ENCODE results near the gene TMEM156. TPM values are rescaled to one million over a fixed set of nuclear protein-coding genes. Genes with fewer than 3 reads are reported as not detected.

Gene TMEM156
- polyA plus RNA-seq, 1 donor (not counting 4 experiments of a cell fraction or from before 2014, with no cell fraction given): 0.68 TPM

GRCh38 chr4:38949411-38950051 lies 82.7 kb downstream of the TMEM156 start:
- peaks cover 0 to 3% of the 10 kb centered on the region in 2 experiments for H3K36me3 ChIP-seq (ENCODE audit: control insufficient read depth in 2 of 2, extremely low read depth in 1 of 2, insufficient read depth in 2 of 2, low read length in 2 of 2)
- dilution Hi-C loops (cut with MboI; ENCODE audit: extremely low pct_ligation_motif_present, low sequenced_read_pairs): no loop called here
- peaks cover 2% of the 10 kb centered on the region for H3K9me1 ChIP-seq (ENCODE audit: control insufficient read depth, extremely low read depth, insufficient read depth, low read length)
- H3K4me2 ChIP-seq (ENCODE audit: control insufficient read depth, extremely low read depth, insufficient read depth, low read depth, low read length): peak overlapping the region; percentile 66
- no peak for TF ChIP-seq EZH2 (IDR thresholded peaks at IDR 0.05; ENCODE audit: low read length)
- no peak for TF ChIP-seq CTCF (optimal IDR thresholded peaks at IDR 0.05 in 1 of 3, IDR thresholded peaks at IDR 0.05 in 1 of 3, conservative IDR thresholded peaks at IDR 0.05 in 1 of 3; ENCODE audit: extremely low read depth in 1 of 3, insufficient read depth in 2 of 3, low read length in 3 of 3)
- DNase-seq (ENCODE audit: low read depth, low spot score) (no peak), FAIRE-seq (peak; percentile 75)
- peak overlapping the region; percentile 30 for H2AFZ ChIP-seq (ENCODE audit: control insufficient read depth, low read length)
- no peak overlapping the region for H3K9ac ChIP-seq (ENCODE audit: control insufficient read depth, extremely low read depth, insufficient read depth, low read length)
- H3K4me3 ChIP-seq (ENCODE audit: control insufficient read depth in 2 of 3, extremely low read depth in 1 of 3, insufficient read depth in 2 of 3, low read depth in 1 of 3, low read length in 3 of 3): no peak overlapping the region
- H3K27ac ChIP-seq (ENCODE audit: control insufficient read depth, insufficient read depth, low read length): no peak overlapping the region
- H4K20me1 ChIP-seq (ENCODE audit: control insufficient read depth, extremely low read depth, insufficient read depth, low read length): no peaks in the 10 kb centered on the region
- peaks cover 14% of the 10 kb centered on the region for H3K4me1 ChIP-seq (ENCODE audit: control insufficient read depth, extremely low read depth, insufficient read depth, low read length)
- no peaks in the 10 kb centered on the region for H3K9me3 ChIP-seq (ENCODE audit: control insufficient read depth, low read depth, low read length)
- no peaks in the 10 kb centered on the region for H3K79me2 ChIP-seq (ENCODE audit: control insufficient read depth, insufficient read depth, low read length)
- no peaks in the 10 kb centered on the region for H3K27me3 ChIP-seq (ENCODE audit: control insufficient read depth, extremely low read depth, insufficient read depth, low read length)

- H3K9me3 ChIP-seq (ENCODE audit: control insufficient read depth, low read depth, low read length): no peaks in the 10 kb centered on the region
- H4K20me1 ChIP-seq (ENCODE audit: control insufficient read depth, extremely low read depth, insufficient read depth, low read length): no peaks in the 10 kb centered on the region
- H2AFZ ChIP-seq (ENCODE audit: control insufficient read depth, low read length): no peak overlapping the region
- peaks cover 0 to 3% of the 10 kb centered on the region in 2 experiments for H3K36me3 ChIP-seq (ENCODE audit: control insufficient read depth in 2 of 2, extremely low read depth in 1 of 2, insufficient read depth in 2 of 2, low read length in 2 of 2)
- no peak overlapping the region for H3K4me3 ChIP-seq (ENCODE audit: control insufficient read depth in 2 of 3, extremely low read depth in 1 of 3, insufficient read depth in 2 of 3, low read depth in 1 of 3, low read length in 3 of 3)
- H3K27ac ChIP-seq (ENCODE audit: control insufficient read depth, insufficient read depth, low read length): no peak overlapping the region
- H3K4me2 ChIP-seq (ENCODE audit: control insufficient read depth, extremely low read depth, insufficient read depth, low read depth, low read length): peak overlapping the region; percentile 66
- H3K27me3 ChIP-seq (ENCODE audit: control insufficient read depth, extremely low read depth, insufficient read depth, low read length): no peaks in the 10 kb centered on the region
- no peak for DNase-seq (ENCODE audit: low read depth, low spot score)
- FAIRE-seq: peak; percentile 87
- no peak for TF ChIP-seq EZH2 (IDR thresholded peaks at IDR 0.05; ENCODE audit: low read length)
- no peaks in the 10 kb centered on the region for H3K79me2 ChIP-seq (ENCODE audit: control insufficient read depth, insufficient read depth, low read length)
- peaks cover 14% of the 10 kb centered on the region for H3K4me1 ChIP-seq (ENCODE audit: control insufficient read depth, extremely low read depth, insufficient read depth, low read length)
- H3K9ac ChIP-seq (ENCODE audit: control insufficient read depth, extremely low read depth, insufficient read depth, low read length): no peak overlapping the region
- H3K9me1 ChIP-seq (ENCODE audit: control insufficient read depth, extremely low read depth, insufficient read depth, low read length): peaks cover 2% of the 10 kb centered on the region
- dilution Hi-C loops (cut with MboI; ENCODE audit: extremely low pct_ligation_motif_present, low sequenced_read_pairs): no loop called here
These were observed 83.7 kb downstream of the TMEM156 start for GRCh38 chr4:38948551-38948950.

- DNase-seq (ENCODE audit: low read depth, low spot score) (no peak), FAIRE-seq (no peak)
- Histone ChIP-seq H3K79me2 (ENCODE audit: control insufficient read depth, insufficient read depth, low read length) (no peaks in the 10 kb centered on the region), H3K4me1 (ENCODE audit: control insufficient read depth, extremely low read depth, insufficient read depth, low read length) (peaks cover 14% of the 10 kb centered on the region), H4K20me1 (ENCODE audit: control insufficient read depth, extremely low read depth, insufficient read depth, low read length) (no peaks in the 10 kb centered on the region), H3K9me3 (ENCODE audit: control insufficient read depth, low read depth, low read length) (no peaks in the 10 kb centered on the region), H3K4me2 (ENCODE audit: control insufficient read depth, extremely low read depth, insufficient read depth, low read depth, low read length) (no peak overlapping the region), H3K27me3 (ENCODE audit: control insufficient read depth, extremely low read depth, insufficient read depth, low read length) (no peaks in the 10 kb centered on the region), H2AFZ (ENCODE audit: control insufficient read depth, low read length) (no peak overlapping the region), H3K9me1 (ENCODE audit: control insufficient read depth, extremely low read depth, insufficient read depth, low read length) (peaks cover 2% of the 10 kb centered on the region), H3K9ac (ENCODE audit: control insufficient read depth, extremely low read depth, insufficient read depth, low read length) (no peak overlapping the region), H3K4me3 (ENCODE audit: control insufficient read depth in 2 of 3, extremely low read depth in 1 of 3, insufficient read depth in 2 of 3, low read depth in 1 of 3, low read length in 3 of 3) (no peak overlapping the region), H3K27ac (ENCODE audit: control insufficient read depth, insufficient read depth, low read length) (no peak overlapping the region), H3K36me3 (ENCODE audit: control insufficient read depth in 2 of 2, extremely low read depth in 1 of 2, insufficient read depth in 2 of 2, low read length in 2 of 2) (peaks cover 0 to 3% of the 10 kb centered on the region in 2 experiments)
- dilution Hi-C loops (cut with MboI; ENCODE audit: extremely low pct_ligation_motif_present, low sequenced_read_pairs): no loop called here
- TF ChIP-seq CTCF (optimal IDR thresholded peaks at IDR 0.05 in 1 of 3, IDR thresholded peaks at IDR 0.05 in 1 of 3, conservative IDR thresholded peaks at IDR 0.05 in 1 of 3; ENCODE audit: extremely low read depth in 1 of 3, insufficient read depth in 2 of 3, low read length in 3 of 3) (no peak), EZH2 (IDR thresholded peaks at IDR 0.05; ENCODE audit: low read length) (no peak)
These were observed 85.3 kb downstream of the TMEM156 start for GRCh38 chr4:38946919-38947318.

All from keratinocyte (primary cell).